Measurements from ENCODE around the gene CLASP2.

DNA sequence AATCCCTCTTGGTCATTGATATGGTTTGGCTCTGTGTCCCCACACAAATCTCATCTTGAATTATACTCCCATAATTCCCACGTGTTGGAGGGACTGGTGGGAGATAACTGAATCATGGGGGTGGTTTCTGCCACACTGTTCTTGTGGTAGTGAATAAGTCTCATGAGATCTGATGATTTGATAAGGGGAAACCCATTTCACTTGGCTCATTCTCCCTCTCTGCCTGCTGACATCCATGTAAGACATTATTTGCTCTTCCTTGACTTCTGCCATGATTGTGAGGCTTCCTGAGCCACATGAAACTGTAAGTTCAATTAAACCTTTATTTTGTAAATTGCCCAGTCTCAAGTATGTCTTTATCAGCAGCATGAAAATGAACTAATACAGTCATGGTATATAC is 171.0 kb downstream of the CLASP2 start:
- no peak for TF ChIP-seq RARB (CRISPR knock-in tag; IDR thresholded peaks at IDR 0.05)
- no peak for TF ChIP-seq ISL1 (CRISPR knock-in tag; IDR thresholded peaks at IDR 0.05)
- no peak for TF ChIP-seq OSR1 (CRISPR knock-in tag; IDR thresholded peaks at IDR 0.05)
- TF ChIP-seq, protein P1, sequence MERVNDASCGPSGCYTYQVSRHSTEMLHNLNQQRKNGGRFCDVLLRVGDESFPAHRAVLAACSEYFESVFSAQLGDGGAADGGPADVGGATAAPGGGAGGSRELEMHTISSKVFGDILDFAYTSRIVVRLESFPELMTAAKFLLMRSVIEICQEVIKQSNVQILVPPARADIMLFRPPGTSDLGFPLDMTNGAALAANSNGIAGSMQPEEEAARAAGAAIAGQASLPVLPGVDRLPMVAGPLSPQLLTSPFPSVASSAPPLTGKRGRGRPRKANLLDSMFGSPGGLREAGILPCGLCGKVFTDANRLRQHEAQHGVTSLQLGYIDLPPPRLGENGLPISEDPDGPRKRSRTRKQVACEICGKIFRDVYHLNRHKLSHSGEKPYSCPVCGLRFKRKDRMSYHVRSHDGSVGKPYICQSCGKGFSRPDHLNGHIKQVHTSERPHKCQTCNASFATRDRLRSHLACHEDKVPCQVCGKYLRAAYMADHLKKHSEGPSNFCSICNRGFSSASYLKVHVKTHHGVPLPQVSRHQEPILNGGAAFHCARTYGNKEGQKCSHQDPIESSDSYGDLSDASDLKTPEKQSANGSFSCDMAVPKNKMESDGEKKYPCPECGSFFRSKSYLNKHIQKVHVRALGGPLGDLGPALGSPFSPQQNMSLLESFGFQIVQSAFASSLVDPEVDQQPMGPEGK (CRISPR knock-in tag; IDR thresholded peaks at IDR 0.05; ENCODE audit: borderline replicate concordance), result no peak
- no peak for TF ChIP-seq ZFP3 (CRISPR knock-in tag; IDR thresholded peaks at IDR 0.05)
- TF ChIP-seq, protein P2, sequence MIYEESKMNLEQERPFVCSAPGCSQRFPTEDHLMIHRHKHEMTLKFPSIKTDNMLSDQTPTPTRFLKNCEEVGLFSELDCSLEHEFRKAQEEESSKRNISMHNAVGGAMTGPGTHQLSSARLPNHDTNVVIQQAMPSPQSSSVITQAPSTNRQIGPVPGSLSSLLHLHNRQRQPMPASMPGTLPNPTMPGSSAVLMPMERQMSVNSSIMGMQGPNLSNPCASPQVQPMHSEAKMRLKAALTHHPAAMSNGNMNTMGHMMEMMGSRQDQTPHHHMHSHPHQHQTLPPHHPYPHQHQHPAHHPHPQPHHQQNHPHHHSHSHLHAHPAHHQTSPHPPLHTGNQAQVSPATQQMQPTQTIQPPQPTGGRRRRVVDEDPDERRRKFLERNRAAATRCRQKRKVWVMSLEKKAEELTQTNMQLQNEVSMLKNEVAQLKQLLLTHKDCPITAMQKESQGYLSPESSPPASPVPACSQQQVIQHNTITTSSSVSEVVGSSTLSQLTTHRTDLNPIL (CRISPR knock-in tag; IDR thresholded peaks at IDR 0.05; ENCODE audit: low read depth), result no peak
- TF ChIP-seq ZNF70 (CRISPR knock-in tag; IDR thresholded peaks at IDR 0.05), result no peak
- TF ChIP-seq TCF4 (CRISPR knock-in tag; IDR thresholded peaks at IDR 0.05; ENCODE audit: borderline replicate concordance), result no peak
- TF ChIP-seq ZC3H10 (CRISPR knock-in tag; IDR thresholded peaks at IDR 0.05), result no peak
- TF ChIP-seq PPARA (CRISPR knock-in tag; IDR thresholded peaks at IDR 0.05; ENCODE audit: borderline replicate concordance), result no peak
- TF ChIP-seq, protein P3, sequence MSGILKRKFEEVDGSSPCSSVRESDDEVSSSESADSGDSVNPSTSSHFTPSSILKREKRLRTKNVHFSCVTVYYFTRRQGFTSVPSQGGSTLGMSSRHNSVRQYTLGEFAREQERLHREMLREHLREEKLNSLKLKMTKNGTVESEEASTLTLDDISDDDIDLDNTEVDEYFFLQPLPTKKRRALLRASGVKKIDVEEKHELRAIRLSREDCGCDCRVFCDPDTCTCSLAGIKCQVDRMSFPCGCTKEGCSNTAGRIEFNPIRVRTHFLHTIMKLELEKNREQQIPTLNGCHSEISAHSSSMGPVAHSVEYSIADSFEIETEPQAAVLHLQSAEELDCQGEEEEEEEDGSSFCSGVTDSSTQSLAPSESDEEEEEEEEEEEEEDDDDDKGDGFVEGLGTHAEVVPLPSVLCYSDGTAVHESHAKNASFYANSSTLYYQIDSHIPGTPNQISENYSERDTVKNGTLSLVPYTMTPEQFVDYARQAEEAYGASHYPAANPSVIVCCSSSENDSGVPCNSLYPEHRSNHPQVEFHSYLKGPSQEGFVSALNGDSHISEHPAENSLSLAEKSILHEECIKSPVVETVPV (CRISPR knock-in tag; IDR thresholded peaks at IDR 0.05), result no peak
- TF ChIP-seq ARNTL (CRISPR knock-in tag; IDR thresholded peaks at IDR 0.05; ENCODE audit: borderline replicate concordance, low read depth), result no peak
- no peak for TF ChIP-seq TOX (CRISPR knock-in tag; IDR thresholded peaks at IDR 0.05; ENCODE audit: borderline replicate concordance)
- TF ChIP-seq CSDC2 (CRISPR knock-in tag; IDR thresholded peaks at IDR 0.05), result no peak

Measured in SK-N-SH treated with all-trans-retinoic acid at 6 μM for 48 hours (cell line).